ENCODE results near the gene EMC6.

Gene EMC6

GRCh38 chr17:3668279-3669084 lies at the start of gene EMC6, which contains the start of gene TAX1BP3:
TSS of gene EMC6 (plus strand) at chr17:3668812. CDS start at chr17:3669147, 335 bp downstream.
TSS of gene TAX1BP3 (minus strand) at chr17:3668578. CDS start at chr17:3668526, 52 bp downstream.
- peak; percentile 100 for DNase-seq (ENCODE audit: low spot score)

GRCh38 chr17:3621146-3621720 lies 47.4 kb upstream of the EMC6 start:
- DNase-seq (ENCODE audit: low spot score): no peak

GRCh38 chr17:3622977-3623594 lies 45.5 kb upstream of the EMC6 start:
- DNase-seq (ENCODE audit: low spot score): no peak

GRCh38 chr17:3626831-3627768 lies 41.5 kb upstream of the EMC6 start:
- DNase-seq (ENCODE audit: low spot score): no peak

- no peak for DNase-seq (ENCODE audit: low spot score)
Measured at GRCh38 chr17:3627769-3628167, 40.8 kb upstream of the EMC6 start.

GRCh38 chr17:3630781-3631180 lies 37.8 kb upstream of the EMC6 start:
- DNase-seq (ENCODE audit: low spot score): no peak

GRCh38 chr17:3632287-3632686 lies 36.3 kb upstream of the EMC6 start:
- no peak for DNase-seq (ENCODE audit: low spot score)

GRCh38 chr17:3635474-3636153 lies 33.0 kb upstream of the EMC6 start:
- peak; percentile 68 for DNase-seq (ENCODE audit: low spot score)

GRCh38 chr17:3636154-3636907 lies 32.3 kb upstream of the EMC6 start, which contains the start of the genes CTNS and SHPK:
TSS of gene CTNS (plus strand) at chr17:3636760. CDS start at chr17:3640207, 3,447 bp downstream.
TSS of gene SHPK (minus strand) at chr17:3636250. CDS start at chr17:3636219, 31 bp downstream.
- DNase-seq (ENCODE audit: low spot score): peak; percentile 99

- DNase-seq (ENCODE audit: low spot score): no peak
Measured at GRCh38 chr17:3636908-3637373, 31.7 kb upstream of the EMC6 start.

- no peak for DNase-seq (ENCODE audit: low spot score)
Measured at GRCh38 chr17:3639981-3640596, 28.5 kb upstream of the EMC6 start.

GRCh38 chr17:3641014-3641413 lies 27.6 kb upstream of the EMC6 start:
- DNase-seq (ENCODE audit: low spot score): no peak

GRCh38 chr17:3641717-3642486 lies 26.7 kb upstream of the EMC6 start:
- DNase-seq (ENCODE audit: low spot score): no peak

- DNase-seq (ENCODE audit: low spot score): no peak
Measured at GRCh38 chr17:3643889-3644349, 24.7 kb upstream of the EMC6 start.

- DNase-seq (ENCODE audit: low spot score): no peak
Measured at GRCh38 chr17:3645310-3645709, 23.3 kb upstream of the EMC6 start.

GRCh38 chr17:3647251-3647650 lies 21.4 kb upstream of the EMC6 start:
- DNase-seq (ENCODE audit: low spot score): no peak

GRCh38 chr17:3647769-3648555 lies 20.6 kb upstream of the EMC6 start:
- DNase-seq (ENCODE audit: low spot score): peak; percentile 83

GRCh38 chr17:3655766-3656165 lies 12.8 kb upstream of the EMC6 start:
- DNase-seq (ENCODE audit: low spot score): no peak

Data from ecto neural progenitor cell (in vitro differentiated cells).